Renal pelvis (tissue), 4 donors: ENCODE results near the gene RFTN1. TPM values are rescaled to one million over a fixed set of nuclear protein-coding genes. Genes with fewer than 3 reads are reported as not detected.

Experiments
- DNase-seq: peaks from one replicate; pipeline ENCODE4 v3.0.0-alpha.2; 2013
- polyA plus RNA-seq, 3 donors: library from polyadenylated mRNA; unstranded; fragments of 120-200 nt; gene quantifications; one replicate each; pipeline ENCODE4 v1.2.1, GENCODE V29; 2013; ENCODE audit not compliant: insufficient read length in 3 of 3

Gene RFTN1
- polyA plus RNA-seq, 3 donors: 25.1 to 32.5 (median 31.6) TPM

GRCh38 chr3:16359331-16359730 is 154.2 kb downstream of the RFTN1 start:
- DNase-seq: no peak

DNA sequence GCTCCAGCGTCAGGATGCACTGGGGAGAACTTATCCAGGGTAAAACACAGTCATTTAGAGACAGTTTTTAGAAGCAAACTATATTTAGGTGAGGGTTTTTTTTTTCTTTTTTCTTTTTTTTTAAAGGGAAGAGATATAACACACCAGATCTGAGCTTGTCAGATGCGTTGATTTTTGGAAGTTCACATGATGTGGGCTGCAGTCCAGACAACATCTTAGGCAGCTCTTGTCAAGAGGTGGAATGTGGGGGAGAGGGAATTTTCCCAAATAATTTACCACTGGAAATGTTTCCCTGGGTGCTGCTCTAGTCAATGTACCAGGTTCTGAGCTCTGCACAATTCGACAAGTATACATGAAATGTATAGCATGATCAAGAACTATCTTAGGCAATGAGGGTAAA is 155.2 kb downstream of the RFTN1 start:
- DNase-seq: no peak

DNA sequence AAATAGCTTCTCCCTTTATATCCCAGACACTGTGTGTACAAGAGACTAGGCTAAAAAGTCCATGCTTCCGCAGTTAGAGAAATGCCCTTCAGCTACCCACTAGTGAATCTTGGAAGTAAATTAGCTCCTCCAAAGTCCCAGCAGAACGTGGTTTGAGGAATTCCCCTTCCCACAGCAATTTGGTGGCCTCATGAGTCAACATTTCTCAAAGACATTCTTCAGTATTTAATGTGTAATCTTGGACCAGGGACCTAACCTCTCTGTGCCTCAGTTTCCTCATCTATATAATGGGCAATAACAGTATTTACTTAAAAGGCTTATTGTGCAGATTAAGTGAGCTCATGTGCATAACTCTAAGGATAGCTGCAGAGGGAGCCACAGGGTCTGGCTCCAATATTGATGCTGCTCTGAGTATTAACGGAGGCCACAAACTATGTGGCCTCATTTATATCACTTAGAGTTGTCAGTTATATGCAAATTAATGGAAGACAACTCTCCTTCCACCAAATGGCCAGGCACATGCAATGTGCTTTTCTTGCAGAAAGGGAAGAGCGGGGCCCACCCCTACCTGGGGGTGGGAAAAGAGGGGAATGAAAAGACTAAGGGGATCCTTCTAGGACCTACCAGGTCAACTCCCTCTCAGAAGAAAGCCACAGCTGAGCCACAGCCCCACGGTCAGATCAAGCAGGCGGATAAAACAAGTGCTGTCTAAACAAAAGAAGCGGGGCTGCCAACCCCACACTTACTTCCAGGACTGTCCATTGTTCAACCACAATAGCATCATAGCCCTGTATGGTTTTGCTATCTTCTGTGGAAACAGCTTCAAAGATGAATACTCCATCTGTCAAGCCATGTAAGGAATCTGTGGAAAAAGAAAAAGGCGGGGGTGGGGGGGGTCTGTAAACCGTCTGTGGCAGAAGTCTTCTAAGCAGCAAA is 156.0 kb downstream of the RFTN1 start:
- DNase-seq: no peak

GRCh38 chr3:16355828-16356227 is 157.7 kb downstream of the RFTN1 start:
- no peak for DNase-seq

GRCh38 chr3:16354291-16354690 is 159.2 kb downstream of the RFTN1 start:
- DNase-seq: no peak

- no peak for DNase-seq
Measured at GRCh38 chr3:16352428-16352827, 161.1 kb downstream of the RFTN1 start.

DNA sequence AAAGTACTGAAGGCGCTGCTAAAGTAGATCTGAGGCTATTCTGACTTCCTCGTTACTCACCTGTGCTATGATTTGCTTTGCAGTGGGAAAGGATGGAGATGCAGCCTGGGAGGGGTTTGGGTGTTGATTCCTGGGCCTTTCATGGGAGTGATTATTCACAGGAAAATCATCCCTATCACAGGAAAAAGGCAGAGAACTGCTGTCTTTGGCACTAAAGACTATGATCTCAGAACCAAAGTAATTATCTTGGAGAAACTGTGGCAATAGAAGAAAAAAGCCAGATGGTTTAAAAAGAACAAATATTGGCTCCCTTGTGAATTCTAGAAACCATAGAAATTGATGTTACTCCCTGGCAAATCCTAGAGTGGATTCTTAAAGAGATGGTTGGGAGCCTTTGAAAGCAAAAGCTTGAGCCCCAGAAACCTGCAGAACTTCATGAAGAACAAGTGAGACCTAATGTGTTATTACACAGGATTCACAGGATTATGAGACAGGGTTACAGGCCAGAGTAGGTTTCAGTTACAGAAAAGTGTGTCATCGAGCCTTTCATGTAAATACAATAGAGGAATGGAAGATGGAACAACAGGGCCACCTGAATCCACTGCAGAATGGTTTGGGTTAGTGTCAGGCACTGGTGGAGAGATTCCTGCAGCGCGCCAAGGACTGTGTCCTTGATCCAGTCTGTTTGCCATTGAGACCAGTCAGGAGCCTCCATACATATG is 162.7 kb downstream of the RFTN1 start:
- no peak for DNase-seq

DNA sequence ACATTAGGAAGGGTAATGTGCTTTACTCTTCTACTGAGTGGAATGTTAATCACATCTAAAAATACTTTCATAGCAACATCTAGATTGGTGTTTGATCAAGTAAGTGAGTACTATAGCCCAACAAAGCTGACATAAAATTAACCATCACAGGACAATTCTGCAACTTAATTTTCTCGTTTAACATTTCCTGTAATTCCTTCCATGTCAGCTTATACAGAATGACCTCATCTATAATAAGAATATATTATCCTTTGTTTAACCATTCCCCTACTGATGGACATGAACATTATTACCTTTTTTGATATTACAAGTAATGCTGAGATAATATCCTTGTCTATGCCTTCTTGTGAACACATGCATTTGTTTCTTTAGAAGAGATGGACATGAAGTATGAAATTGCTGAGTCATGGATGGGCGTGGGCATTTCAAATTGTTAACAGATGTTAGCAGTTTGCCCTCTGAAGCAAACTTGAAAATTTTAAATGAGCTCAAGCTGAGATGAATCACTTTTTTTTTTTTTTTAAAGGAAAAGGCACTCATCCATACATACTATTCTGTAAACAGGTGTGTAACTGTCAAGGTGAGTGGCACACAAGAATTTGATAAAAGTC is 163.4 kb downstream of the RFTN1 start:
- DNase-seq: no peak

- no peak for DNase-seq
Measured at GRCh38 chr3:16347548-16347947, 166.0 kb downstream of the RFTN1 start.

DNA sequence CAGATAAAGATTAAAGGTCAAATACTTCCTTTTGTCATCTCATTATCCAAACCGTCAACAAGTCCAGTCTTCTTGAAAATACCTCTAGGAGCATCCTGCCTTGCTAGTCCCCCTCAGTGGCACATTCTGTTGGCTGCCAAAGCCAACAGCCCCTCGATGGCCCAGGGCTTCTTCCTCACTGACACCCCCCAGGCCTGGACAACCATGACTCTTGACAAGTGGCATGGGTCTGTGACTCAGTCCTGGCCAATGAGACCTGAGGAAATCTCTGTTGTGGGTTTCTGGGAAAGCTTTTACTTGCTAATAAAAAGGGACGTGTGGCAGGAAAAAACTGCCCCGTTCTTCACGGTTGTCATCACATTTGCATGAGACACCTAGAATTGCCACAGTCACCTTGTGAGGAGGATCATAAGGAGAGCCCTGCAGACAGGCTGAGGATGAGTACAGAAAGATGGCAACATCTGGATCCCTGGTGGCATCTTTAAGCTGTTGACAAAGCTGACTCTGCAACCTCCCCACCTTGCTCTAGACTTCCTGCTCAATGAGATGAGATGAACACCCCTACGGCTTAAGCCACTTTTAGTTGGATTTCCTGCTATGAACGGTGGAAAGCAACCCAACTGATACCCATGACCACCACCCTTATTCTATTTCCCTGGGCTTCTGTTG is 167.0 kb downstream of the RFTN1 start:
- DNase-seq: no peak

DNA sequence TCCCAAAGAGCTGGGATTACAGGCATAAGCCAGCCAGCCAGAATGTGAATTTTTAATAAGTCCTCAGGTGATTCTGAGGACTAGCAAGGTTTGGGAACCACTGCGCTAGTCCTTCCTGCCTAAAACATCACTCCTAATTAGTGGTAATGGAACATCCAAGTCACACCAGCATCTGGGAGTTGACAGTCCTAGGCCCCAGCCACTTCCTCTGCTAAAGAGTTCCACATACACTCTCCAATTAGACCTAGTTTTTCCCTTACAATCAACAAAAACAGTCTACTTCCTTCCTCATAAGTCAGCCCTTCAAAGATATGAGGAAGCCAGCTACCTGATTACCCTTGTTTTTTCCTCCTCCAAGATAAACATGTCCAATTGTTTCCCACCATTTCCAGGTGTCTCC is 170.4 kb downstream of the RFTN1 start:
- DNase-seq: no peak

GRCh38 chr3:16338999-16339398 is 174.5 kb downstream of the RFTN1 start:
- DNase-seq: no peak

DNA sequence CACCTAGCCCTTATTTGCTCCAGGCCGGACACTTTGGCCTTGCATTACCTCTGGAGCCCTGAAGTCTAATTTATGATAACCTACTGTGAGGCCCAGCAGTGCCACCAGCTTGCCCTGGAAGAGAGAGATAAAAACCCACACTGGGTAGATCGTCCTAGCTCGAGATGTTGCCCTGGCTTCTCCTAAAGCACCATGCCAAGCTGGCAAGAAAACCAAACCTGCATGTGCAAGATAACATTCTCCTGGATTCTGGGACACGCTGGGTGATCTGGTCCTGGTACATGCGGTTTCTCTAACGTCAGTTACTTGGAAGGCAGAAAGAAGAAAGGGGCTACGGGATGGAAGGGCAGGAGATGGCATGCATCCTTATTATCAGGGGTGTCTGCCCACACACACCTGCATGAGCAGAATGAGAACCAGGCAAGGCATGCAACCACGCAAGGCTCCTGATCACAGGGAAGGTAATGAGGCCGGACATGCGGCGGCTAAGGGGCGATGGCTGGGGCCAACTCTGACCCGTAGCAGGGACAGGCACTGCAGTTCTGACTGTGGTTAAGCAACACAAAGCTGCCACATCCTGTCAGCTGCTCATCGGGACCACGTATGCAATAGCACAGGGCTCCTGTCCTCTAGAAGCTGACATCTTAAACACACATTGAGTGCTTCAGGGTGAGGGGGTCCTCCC is 175.5 kb downstream of the RFTN1 start:
- DNase-seq: no peak

- no peak for DNase-seq
Measured at GRCh38 chr3:16336825-16337224, 176.7 kb downstream of the RFTN1 start.

DNA sequence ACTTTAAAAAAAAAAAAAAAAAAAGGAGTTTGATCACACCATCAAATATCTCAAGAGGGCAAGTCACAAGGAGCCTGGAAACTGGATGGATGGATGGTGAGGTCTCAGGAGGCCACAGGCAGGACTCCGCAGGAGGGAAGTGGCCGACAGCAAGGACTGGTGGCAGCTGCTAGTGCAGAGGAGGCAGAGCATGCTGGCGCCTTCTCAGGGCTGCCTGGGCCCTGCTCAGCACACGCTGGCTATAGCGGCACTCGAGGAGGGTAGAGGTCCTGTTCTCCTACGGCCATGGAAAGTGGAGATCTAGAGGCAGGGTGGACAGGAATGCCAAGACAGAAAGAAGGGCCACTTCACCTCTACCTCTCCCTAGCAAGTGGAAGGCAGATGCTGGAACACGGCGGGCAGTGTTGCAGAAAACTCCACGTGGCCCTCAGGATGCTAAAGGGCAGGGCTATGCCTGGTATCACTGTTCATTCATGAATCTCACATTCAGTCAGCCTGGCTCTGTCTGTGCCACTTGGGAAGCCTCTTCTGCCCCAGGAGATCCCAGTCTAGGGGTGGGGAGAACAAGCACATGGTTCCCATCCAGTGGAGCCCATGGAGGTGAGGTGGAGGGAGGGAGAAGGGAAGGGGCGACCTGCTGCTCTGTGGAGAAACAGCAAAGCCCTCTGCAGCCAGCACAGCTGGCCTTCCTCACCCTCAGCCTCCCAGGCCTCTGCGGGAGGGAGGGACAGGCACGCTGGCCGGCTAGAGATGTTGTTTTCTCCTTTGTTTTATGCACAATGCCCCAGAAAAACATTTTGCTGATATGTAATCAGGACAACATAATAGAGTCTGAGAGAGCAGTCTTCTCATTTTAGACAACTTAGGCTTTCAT is 177.5 kb downstream of the RFTN1 start:
- DNase-seq: peak; percentile 11

GRCh38 chr3:16335333-16335732 is 178.2 kb downstream of the RFTN1 start:
- no peak for DNase-seq

GRCh38 chr3:16334909-16335308 is 178.6 kb downstream of the RFTN1 start:
- no peak for DNase-seq

DNA sequence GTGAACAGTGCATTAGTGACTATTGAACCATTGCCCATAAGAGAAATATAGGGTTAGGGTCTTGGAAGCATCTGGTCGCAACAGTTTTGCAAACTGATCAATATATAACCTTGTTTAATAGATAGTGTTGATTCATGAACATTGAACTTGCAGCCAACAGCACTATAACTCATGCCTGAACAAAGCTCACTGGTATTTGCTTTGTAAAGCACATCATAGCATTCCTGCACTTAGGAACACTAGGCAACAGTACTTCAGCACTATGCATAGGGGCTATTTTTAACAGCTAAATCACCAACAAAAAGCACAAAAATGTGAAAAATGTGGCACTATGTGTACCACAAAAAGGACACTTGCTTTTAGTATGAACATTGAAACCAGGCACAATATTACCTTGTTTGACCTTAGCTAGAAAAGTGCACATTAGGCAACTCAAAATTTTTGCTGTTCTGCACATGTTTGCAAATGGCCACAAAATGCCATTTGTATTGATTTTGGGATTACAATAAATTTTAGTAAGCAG is 180.5 kb downstream of the RFTN1 start:
- no peak for DNase-seq

GRCh38 chr3:16331319-16331883 is 182.1 kb downstream of the RFTN1 start:
- no peak for DNase-seq

DNA sequence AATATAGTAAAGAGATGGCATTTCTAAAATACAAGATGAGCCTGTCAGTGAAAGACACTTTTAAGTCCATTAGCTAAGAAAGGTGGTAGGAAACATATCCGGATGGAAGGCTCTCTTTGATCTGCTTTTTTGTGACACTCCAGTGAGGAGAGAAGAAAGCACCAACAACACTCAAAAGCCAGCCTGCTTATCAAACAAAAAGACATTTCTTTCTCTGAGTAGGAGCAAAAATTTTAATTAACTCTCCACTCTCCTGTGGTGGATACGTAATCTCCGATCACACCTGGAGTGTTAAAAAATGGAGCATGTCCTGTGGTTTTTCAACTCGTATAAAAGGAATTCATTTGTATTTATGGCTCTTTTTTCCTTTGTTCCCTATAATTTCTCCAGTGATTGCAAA is 183.1 kb downstream of the RFTN1 start:
- DNase-seq: no peak
